Measurements from ENCODE around the gene TEX22. TPM values are rescaled to one million over a fixed set of nuclear protein-coding genes. Genes with fewer than 3 reads are reported as not detected.

Gene TEX22
- total and polyA plus RNA-seq, 2 donors (not counting 1 experiment from before 2014, with no cell fraction given): 1.7 to 7.0 TPM

DNA sequence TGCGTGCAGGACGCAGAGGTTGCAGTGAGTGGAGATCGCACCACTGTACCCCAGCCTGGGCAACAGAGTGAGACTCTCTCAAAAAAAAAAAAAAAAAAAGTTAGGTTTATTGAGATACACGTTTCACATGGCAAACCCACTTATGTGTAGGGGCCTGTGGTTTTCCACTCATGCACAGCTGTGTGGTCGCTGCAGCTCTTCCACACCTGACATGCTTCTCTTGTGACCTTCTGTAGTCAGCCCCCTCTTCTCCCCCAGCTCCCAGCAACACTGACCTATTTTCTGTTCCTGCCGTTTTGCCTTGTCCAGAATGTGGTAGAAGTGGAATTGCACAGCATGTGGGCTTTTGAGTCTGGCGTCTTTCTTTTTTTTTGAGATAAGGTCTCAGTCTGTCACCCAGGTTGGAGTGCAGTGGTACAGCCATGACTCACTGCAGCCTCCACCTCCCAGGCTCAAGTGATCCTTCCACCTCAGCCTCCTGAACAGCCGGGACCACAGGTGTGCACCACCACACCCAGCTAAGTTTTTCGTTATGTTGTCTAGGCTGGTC lies 29.7 kb downstream of the TEX22 start:
- peaks cover 0 to 16% (median 2%) of the 10 kb centered on the region in 3 donors for H3K9me3 ChIP-seq (ENCODE audit: control extremely low read depth in 1 of 3, control insufficient read depth in 2 of 3, insufficient read depth in 1 of 3, low read length in 2 of 3)
- H3K4me3 ChIP-seq (ENCODE audit: control extremely low read depth in 1 of 5, extremely low read depth in 1 of 5, insufficient read depth in 1 of 5, low read depth in 2 of 5, low read length in 4 of 5): no peak overlapping the region
- ATAC-seq (ENCODE audit: low read depth) (no peak), DNase-seq (no peak)
- no peak overlapping the region for H2AFZ ChIP-seq (ENCODE audit: insufficient read depth, low read depth, low read length, poor library complexity, severe bottlenecking)
- H3K9me3 Mint-ChIP-seq (ENCODE audit: insufficient read depth): peaks cover 2% of the 10 kb centered on the region
- ChIA-PET CTCF (interaction anchor here (0.9 to 1.2 kb wide), 3 partner anchors 57 to 105 kb away, joined by 3 read pairs; no protein-coding TSS in a partner anchor), POLR2A (interaction anchor here (0.7 kb wide), 1 partner anchor 19 kb away, joined by 5 read pairs; no protein-coding TSS in a partner anchor)
- no peaks in the 10 kb centered on the region for H3K4me1 ChIP-seq (ENCODE audit: control insufficient read depth in 2 of 2, insufficient read depth in 2 of 2, low read length in 2 of 2)
- peaks cover 9% of the 10 kb centered on the region for H3K4me1 Mint-ChIP-seq
- WGBS (ENCODE audit: insufficient coverage): 100% methylated on average over 1 of the region's 9 CpGs
- intact Hi-C loops (cut with micrococcal nuclease): no loop called here
- no peak overlapping the region for H3K27ac ChIP-seq (ENCODE audit: low read length in 2 of 2)
- no peak overlapping the region for H3K27ac Mint-ChIP-seq
- H3K36me3 ChIP-seq (replicated peaks in 1 of 2; ENCODE audit: control extremely low read depth in 1 of 2, control insufficient read depth in 1 of 2, extremely low read depth in 1 of 2, insufficient read depth in 2 of 2, low read length in 1 of 2): peaks cover 0 to 16% of the 10 kb centered on the region in 2 experiments
- H3K4me3 Mint-ChIP-seq: no peak overlapping the region
- TF ChIP-seq EZH2 (IDR thresholded peaks at IDR 0.05; ENCODE audit: borderline replicate concordance, insufficient read depth, low read depth, low read length, poor library complexity, severe bottlenecking): no peak
- no peak for TF ChIP-seq CTCF (IDR thresholded peaks at IDR 0.05)
- H3K4me2 ChIP-seq (replicated peaks; ENCODE audit: low read depth, low read length, poor library complexity, severe bottlenecking): no peak overlapping the region
- H3K27me3 Mint-ChIP-seq: no peaks in the 10 kb centered on the region
- H3K9ac ChIP-seq (ENCODE audit: low read length): no peak overlapping the region
- H3K27me3 ChIP-seq (replicated peaks in 1 of 4; ENCODE audit: control extremely low read depth in 1 of 4, control insufficient read depth in 3 of 4, insufficient read depth in 4 of 4, low read length in 3 of 4): no peaks in the 10 kb centered on the region
- H3K79me2 ChIP-seq (ENCODE audit: control insufficient read depth, insufficient read depth, low read length): peaks cover 57% of the 10 kb centered on the region
- peaks cover 50% of the 10 kb centered on the region for H4K20me1 ChIP-seq (ENCODE audit: control insufficient read depth, insufficient read depth, low read length, poor library complexity, severe bottlenecking)

DNA sequence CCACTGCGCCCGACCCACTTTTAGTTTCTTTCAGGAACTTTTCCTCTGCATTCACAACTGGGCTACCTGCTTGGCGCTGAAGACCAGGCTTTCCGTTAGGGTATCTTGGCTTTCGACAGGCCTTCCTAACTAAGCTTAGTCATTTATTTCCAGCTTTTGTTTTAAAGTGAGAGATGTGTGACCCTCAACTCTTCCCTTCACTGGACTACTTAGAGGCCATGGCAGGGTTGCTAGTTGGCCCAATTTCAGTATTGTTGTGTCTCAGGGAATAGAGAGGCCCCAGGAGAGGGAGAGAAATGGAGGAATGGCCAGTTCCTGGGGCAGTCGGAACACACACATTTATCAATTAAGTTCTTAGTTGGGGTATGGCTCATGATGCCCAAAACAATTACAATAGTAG lies 31.7 kb downstream of the TEX22 start:
- H3K79me2 ChIP-seq (ENCODE audit: control insufficient read depth, insufficient read depth, low read length): peaks cover 59% of the 10 kb centered on the region
- WGBS (ENCODE audit: insufficient coverage): 100% methylated on average over 2 of the region's 6 CpGs

More for the DNA sequence above, 31.7 kb downstream of the TEX22 start:
- H3K4me3 Mint-ChIP-seq: no peak overlapping the region
- H2AFZ ChIP-seq (ENCODE audit: insufficient read depth, low read depth, low read length, poor library complexity, severe bottlenecking): no peak overlapping the region
- peaks cover 2% of the 10 kb centered on the region for H3K9me3 Mint-ChIP-seq (ENCODE audit: insufficient read depth)
- peaks cover 0 to 16% of the 10 kb centered on the region in 2 experiments for H3K36me3 ChIP-seq (replicated peaks in 1 of 2; ENCODE audit: control extremely low read depth in 1 of 2, control insufficient read depth in 1 of 2, extremely low read depth in 1 of 2, insufficient read depth in 2 of 2, low read length in 1 of 2)
- H3K9ac ChIP-seq (ENCODE audit: low read length): no peak overlapping the region
- peaks cover 0 to 16% (median 2%) of the 10 kb centered on the region in 3 donors for H3K9me3 ChIP-seq (ENCODE audit: control extremely low read depth in 1 of 3, control insufficient read depth in 2 of 3, insufficient read depth in 1 of 3, low read length in 2 of 3)
- H3K27me3 Mint-ChIP-seq: no peaks in the 10 kb centered on the region
- ATAC-seq (ENCODE audit: low read depth) (no peak), DNase-seq (no peak)
- TF ChIP-seq EZH2 (IDR thresholded peaks at IDR 0.05; ENCODE audit: borderline replicate concordance, insufficient read depth, low read depth, low read length, poor library complexity, severe bottlenecking) (no peak), CTCF (IDR thresholded peaks at IDR 0.05) (no peak)
- CTCF ChIA-PET: no interaction called here
- H3K27me3 ChIP-seq (replicated peaks in 1 of 4; ENCODE audit: control extremely low read depth in 1 of 4, control insufficient read depth in 3 of 4, insufficient read depth in 4 of 4, low read length in 3 of 4): no peaks in the 10 kb centered on the region
- POLR2A ChIA-PET: interaction anchor here (0.6 to 0.7 kb wide), 2 partner anchors 8 to 1126 kb away, joined by 3 to 7 read pairs; no protein-coding TSS in a partner anchor
- no peaks in the 10 kb centered on the region for H3K4me1 ChIP-seq (ENCODE audit: control insufficient read depth in 2 of 2, insufficient read depth in 2 of 2, low read length in 2 of 2)
- H3K27ac Mint-ChIP-seq: no peak overlapping the region
- H3K4me1 Mint-ChIP-seq: peaks cover 11% of the 10 kb centered on the region
- H3K27ac ChIP-seq (ENCODE audit: low read length in 2 of 2): no peak overlapping the region
- no peak overlapping the region for H3K4me2 ChIP-seq (replicated peaks; ENCODE audit: low read depth, low read length, poor library complexity, severe bottlenecking)
- H4K20me1 ChIP-seq (ENCODE audit: control insufficient read depth, insufficient read depth, low read length, poor library complexity, severe bottlenecking): peaks cover 59% of the 10 kb centered on the region
- intact Hi-C loops (cut with micrococcal nuclease): no loop called here
- H3K4me3 ChIP-seq (ENCODE audit: control extremely low read depth in 1 of 5, extremely low read depth in 1 of 5, insufficient read depth in 1 of 5, low read depth in 2 of 5, low read length in 4 of 5): no peak overlapping the region
